ENCODE measurements around the gene CAPZA3.

CAPZA3 gene

DNA sequence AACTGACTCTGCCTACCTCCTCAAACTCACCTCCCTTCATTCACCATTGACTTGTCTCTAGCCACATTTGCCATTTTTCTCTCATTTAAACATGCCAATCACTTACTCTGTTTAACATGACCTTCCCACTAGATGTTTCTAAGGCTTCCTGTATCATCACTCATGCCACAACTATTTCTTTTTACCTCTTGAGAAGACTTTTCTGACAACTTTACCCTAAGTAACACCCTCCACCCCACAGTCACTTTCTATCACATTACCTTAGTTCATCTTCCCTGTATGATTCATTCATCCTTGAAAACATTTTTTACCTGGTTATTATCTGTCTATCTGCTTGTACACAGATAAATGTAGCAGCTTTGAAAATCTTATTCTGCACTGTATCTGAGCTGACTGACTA, 19.5 kb upstream of the CAPZA3 start:
- H3K27ac ChIP-seq (ENCODE audit: low read depth, low read length, poor library complexity, severe bottlenecking), result no peak overlapping the region
- TF ChIP-seq EZH2 (IDR thresholded peaks at IDR 0.05; ENCODE audit: borderline replicate concordance, low read length) (no peak), CTCF (IDR thresholded peaks at IDR 0.05; ENCODE audit: low read length) (no peak)

GRCh38 chr12:18719922-18720510, 17.9 kb upstream of the CAPZA3 start:
- Histone ChIP-seq H3K36me3 (ENCODE audit: insufficient read depth, low read length) (no peaks in the 10 kb centered on the region), H3F3A (ENCODE audit: insufficient read depth, low read length) (no peaks in the 10 kb centered on the region), H3K9me2 (ENCODE audit: low read depth, low read length) (no peaks in the 10 kb centered on the region), H3K27ac (ENCODE audit: low read depth, low read length, poor library complexity, severe bottlenecking) (no peak overlapping the region), H3K4me1 (ENCODE audit: insufficient read depth, low read length, severe bottlenecking) (no peaks in the 10 kb centered on the region), H3K9me3 (ENCODE audit: low read length) (no peaks in the 10 kb centered on the region), H4K20me1 (ENCODE audit: insufficient read depth, low read length) (no peaks in the 10 kb centered on the region), H3K4me3 (ENCODE audit: low read depth, low read length, poor library complexity, severe bottlenecking) (no peak overlapping the region), H3K27me3 (ENCODE audit: insufficient read depth, low read length) (no peaks in the 10 kb centered on the region), H2AFZ (ENCODE audit: low read length) (no peak overlapping the region), H3K9ac (ENCODE audit: low read length) (no peak overlapping the region), H3K4me2 (ENCODE audit: low read length) (no peak overlapping the region), H3K79me2 (ENCODE audit: insufficient read depth, low read length) (no peaks in the 10 kb centered on the region)
- TF ChIP-seq EZH2 (IDR thresholded peaks at IDR 0.05; ENCODE audit: borderline replicate concordance, low read length) (no peak), CTCF (IDR thresholded peaks at IDR 0.05; ENCODE audit: low read length) (no peak)

More for the DNA sequence above, 19.5 kb upstream of the CAPZA3 start:
- no peaks in the 10 kb centered on the region for H4K20me1 ChIP-seq (ENCODE audit: insufficient read depth, low read length)
- no peak overlapping the region for H2AFZ ChIP-seq (ENCODE audit: low read length)
- H3K4me1 ChIP-seq (ENCODE audit: insufficient read depth, low read length, severe bottlenecking), result no peaks in the 10 kb centered on the region
- H3K9me3 ChIP-seq (ENCODE audit: low read length), result no peaks in the 10 kb centered on the region
- no peak overlapping the region for H3K4me2 ChIP-seq (ENCODE audit: low read length)
- no peak overlapping the region for H3K9ac ChIP-seq (ENCODE audit: low read length)
- H3K79me2 ChIP-seq (ENCODE audit: insufficient read depth, low read length), result no peaks in the 10 kb centered on the region
- no peak overlapping the region for H3K4me3 ChIP-seq (ENCODE audit: low read depth, low read length, poor library complexity, severe bottlenecking)
- H3K27me3 ChIP-seq (ENCODE audit: insufficient read depth, low read length), result no peaks in the 10 kb centered on the region
- H3F3A ChIP-seq (ENCODE audit: insufficient read depth, low read length), result no peaks in the 10 kb centered on the region
- H3K36me3 ChIP-seq (ENCODE audit: insufficient read depth, low read length), result no peaks in the 10 kb centered on the region
- no peaks in the 10 kb centered on the region for H3K9me2 ChIP-seq (ENCODE audit: low read depth, low read length)

DNA sequence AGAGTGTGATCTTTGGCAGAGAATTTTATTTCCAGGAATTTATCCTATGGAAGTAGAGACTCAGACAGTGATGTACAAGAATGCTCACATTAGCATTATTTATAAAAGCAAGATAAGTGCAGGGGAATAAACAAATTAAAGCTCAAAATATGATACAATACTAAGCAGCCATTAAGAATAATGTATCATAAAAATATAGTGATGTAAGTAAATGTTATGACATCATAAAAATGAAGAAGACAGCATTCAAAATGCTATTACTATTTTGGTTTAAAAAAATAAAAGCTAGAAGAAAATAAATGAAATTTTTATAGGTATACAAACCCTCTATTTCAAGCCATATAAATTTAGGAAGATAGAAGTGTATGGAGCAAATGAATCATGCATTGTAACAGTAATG, 17.2 kb upstream of the CAPZA3 start:
- TF ChIP-seq CTCF (IDR thresholded peaks at IDR 0.05; ENCODE audit: low read length) (no peak), EZH2 (IDR thresholded peaks at IDR 0.05; ENCODE audit: borderline replicate concordance, low read length) (no peak)

More for the DNA sequence above, 17.2 kb upstream of the CAPZA3 start:
- H3K4me2 ChIP-seq (ENCODE audit: low read length), result no peak overlapping the region
- no peaks in the 10 kb centered on the region for H3K4me1 ChIP-seq (ENCODE audit: insufficient read depth, low read length, severe bottlenecking)
- H4K20me1 ChIP-seq (ENCODE audit: insufficient read depth, low read length), result no peaks in the 10 kb centered on the region
- H3K27me3 ChIP-seq (ENCODE audit: insufficient read depth, low read length), result no peaks in the 10 kb centered on the region
- no peaks in the 10 kb centered on the region for H3K9me2 ChIP-seq (ENCODE audit: low read depth, low read length)
- no peaks in the 10 kb centered on the region for H3F3A ChIP-seq (ENCODE audit: insufficient read depth, low read length)
- no peak overlapping the region for H3K27ac ChIP-seq (ENCODE audit: low read depth, low read length, poor library complexity, severe bottlenecking)
- H2AFZ ChIP-seq (ENCODE audit: low read length), result no peak overlapping the region
- no peaks in the 10 kb centered on the region for H3K36me3 ChIP-seq (ENCODE audit: insufficient read depth, low read length)
- no peaks in the 10 kb centered on the region for H3K79me2 ChIP-seq (ENCODE audit: insufficient read depth, low read length)
- H3K9ac ChIP-seq (ENCODE audit: low read length), result no peak overlapping the region
- H3K9me3 ChIP-seq (ENCODE audit: low read length), result no peaks in the 10 kb centered on the region
- no peak overlapping the region for H3K4me3 ChIP-seq (ENCODE audit: low read depth, low read length, poor library complexity, severe bottlenecking)
